ENCODE measurements around the gene COL3A1.

The COL3A1 gene
- total RNA-seq = 0 to 0.25 (median 0.04) reads per million in 18 experiments

DNA sequence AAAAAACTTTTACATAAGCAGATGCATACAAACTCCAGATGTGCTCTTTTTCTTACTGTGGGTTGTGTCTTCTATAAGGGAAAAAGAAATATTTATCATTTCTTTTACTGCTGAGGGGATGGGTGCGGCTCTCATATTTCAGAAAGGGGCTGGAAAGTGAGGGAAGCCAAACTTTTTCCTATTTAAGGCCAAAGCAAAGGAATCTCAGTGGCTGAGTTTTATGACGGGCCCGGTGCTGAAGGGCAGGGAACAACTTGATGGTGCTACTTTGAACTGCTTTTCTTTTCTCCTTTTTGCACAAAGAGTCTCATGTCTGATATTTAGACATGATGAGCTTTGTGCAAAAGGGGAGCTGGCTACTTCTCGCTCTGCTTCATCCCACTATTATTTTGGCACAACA, at the start of gene COL3A1:
TSS of gene COL3A1 (plus strand) at position 210 of the 400 bp plus-strand sequence. CDS start at position 327, 117 bp downstream.
- no peak for DNase-seq

- no peak for DNase-seq
These were observed 45.5 kb upstream of the COL3A1 start for GRCh38 chr2:188928643-188929042.

GRCh38 chr2:188931361-188931760, 42.8 kb upstream of the COL3A1 start:
- DNase-seq = no peak

DNA sequence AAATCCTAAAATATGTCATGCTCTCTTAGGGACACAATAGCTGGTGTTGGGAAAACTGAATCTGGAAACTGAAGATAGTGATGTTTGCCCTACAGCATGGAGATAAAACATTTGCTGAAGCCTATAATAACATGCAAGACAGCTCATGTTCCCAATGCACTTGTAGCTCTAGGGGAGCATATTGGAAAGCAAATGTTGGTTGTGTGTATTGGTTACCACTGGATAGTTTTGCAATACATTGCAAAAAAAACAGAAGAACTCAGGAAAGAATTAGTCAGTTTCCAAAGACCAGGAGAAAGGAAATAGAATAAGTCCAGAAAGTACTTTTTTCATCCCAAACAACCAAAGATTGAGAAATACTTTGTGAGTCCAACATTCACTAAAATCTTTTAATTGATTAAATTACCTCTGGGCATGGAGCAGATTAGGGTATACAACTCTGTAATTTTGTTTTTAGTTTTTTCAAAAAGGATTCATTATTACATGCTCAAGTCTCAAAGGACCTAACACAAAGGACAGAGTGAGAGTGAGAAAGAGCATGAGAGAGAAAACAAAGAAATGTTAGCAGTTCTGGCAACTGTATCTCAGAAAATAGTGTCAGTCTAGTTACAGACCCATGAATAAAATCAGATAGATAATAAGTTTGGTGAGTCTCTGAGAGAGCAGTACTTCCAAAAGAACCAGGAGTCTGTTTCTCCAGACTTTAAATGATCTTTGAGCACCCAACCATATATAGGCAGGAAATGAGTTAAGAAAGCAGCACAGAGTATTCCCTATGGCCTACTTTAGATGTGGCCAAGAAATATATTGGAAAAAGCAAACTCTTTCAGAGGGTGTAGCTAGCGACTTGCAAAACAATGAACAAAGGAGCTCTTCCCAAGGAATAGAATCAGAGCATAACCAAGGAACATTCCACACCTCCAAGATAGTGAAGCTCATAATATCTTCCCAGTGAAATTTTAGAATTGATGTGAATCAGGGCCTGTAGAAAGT, 36.6 kb upstream of the COL3A1 start:
- DNase-seq = no peak

GRCh38 chr2:188940171-188940570, 34.0 kb upstream of the COL3A1 start:
- no peak for DNase-seq

DNA sequence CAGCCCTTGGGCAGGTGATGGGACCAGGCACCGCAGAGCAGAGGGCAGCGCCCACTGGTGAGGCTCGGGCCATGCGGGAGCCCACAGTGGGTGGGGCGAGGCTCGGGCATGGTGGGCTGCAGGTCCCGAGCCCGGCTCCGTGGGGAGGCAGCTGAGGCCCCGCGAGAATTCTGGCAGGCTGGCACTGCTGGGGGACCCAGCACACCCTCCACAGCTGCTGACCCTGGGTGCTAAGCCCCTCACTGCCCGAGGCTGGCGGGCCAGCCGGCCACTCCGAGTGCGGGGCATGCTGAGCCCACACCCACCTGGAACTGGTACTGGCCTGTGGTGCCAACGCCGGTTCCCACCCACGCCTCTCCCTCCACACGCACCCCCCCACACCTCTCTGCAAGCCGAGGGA, 29.7 kb upstream of the COL3A1 start:
- no peak for DNase-seq

DNA sequence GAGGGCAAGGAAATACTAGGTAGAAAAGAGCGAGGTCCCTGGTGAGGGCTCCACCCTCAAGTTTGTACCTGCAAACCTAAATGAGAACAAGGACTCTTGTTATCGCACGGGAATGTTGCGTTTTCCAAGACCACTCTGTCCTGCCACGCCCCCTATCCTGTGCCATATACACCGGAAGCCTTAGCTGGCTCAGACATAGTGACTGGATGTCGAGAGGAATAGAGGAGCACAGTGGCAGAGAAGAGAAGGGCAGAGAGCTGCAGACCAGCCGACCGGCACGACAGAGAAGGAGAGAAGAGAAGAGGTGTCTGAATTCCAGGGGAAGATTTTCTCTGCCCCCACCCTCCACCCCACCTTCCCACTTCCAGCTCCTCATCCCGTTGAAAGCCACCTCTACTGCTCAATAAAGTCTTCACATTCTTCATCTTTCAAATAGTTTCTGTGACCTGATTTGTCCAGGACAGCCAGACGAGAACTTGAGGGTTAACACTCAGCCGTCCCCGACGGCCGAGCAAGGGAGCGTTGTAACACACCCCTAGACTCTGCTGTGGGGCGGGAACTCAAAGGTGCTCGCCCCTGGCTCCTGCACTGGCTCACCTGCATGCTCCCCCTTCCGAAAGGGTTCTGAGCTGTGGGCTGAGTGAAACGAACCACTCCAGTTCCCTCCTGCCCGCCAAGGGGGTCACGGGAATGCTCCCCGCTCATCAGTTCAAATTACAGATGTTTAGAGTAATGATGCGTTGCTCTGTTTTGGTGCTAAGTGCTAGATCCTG, 24.9 kb upstream of the COL3A1 start:
- no peak for DNase-seq

DNA sequence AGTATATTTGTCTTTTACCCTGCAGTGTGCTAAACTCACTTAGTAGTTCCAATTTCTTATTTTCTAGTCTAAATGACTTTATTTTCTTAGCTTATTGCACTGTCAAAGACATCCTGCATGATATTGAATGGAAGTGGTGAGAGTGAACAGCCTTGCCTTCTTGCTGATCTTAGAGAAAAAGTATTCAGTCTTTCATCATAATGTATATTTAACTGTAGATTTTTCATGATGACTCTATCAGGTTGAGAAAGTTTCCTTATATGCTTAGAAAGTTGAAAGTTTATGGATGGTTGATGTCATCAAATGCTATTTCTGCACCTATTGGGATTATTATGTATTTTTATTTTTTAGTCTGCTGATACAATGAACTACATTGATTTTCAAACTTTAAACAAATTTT, 21.3 kb upstream of the COL3A1 start:
- DNase-seq = no peak

DNA sequence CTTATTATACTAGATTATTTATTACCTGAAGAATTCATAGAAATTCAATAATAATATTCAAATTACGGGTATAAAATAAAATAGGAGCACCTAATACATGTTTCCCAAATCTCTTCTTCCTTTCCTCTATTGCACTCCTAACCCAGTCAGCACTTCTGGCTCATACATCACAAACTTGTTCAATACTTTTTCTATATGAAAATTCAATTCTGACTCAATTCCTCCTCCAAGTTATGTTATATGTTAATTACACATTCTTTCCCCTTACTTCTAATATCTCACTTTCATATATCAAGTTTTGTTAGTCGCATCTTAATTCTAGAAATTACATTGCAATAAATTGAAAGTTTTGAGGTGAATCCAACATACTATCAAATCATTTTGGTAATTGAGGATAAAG, 17.9 kb upstream of the COL3A1 start:
- no peak for DNase-seq

GRCh38 chr2:188956961-188957360, 17.2 kb upstream of the COL3A1 start:
- no peak for DNase-seq

DNA sequence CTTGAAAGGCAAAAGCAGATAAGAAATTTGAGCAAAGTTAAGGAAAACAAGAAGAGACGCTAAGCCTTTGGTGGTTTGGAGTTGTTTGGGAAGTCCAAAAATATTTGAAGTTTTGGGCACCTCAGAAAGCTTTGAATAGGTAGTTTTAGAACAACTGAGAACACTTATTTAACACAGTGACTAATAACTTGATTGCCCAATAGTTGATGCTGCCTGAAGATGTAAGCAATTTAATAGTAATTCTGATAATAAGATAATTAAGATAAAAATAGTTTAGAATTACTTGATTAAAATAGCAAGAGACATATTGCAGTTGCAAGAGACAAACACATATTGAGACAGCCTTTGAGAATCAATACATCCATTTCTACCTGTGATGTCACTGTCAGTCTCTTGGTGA, 16.5 kb upstream of the COL3A1 start:
- DNase-seq = no peak

DNA sequence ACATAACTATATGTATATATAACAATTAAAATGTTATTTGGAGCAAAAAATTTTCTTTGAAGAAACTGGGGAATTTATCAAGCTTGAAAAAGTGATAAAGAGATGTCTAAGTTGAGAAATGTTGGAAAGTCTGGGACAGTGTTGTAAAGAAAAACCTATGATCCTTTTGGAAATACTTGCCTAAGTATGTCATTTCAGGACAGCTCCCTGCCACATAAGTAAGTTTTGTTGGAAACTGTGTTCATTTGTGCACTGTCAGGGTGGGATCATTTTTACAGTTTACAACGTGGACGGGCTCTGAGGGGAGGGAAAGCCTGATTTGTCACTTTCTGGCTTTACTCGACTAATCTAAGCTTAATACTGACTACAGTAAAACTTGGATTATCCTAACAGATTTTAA, 10.4 kb upstream of the COL3A1 start:
- no peak for DNase-seq

DNA sequence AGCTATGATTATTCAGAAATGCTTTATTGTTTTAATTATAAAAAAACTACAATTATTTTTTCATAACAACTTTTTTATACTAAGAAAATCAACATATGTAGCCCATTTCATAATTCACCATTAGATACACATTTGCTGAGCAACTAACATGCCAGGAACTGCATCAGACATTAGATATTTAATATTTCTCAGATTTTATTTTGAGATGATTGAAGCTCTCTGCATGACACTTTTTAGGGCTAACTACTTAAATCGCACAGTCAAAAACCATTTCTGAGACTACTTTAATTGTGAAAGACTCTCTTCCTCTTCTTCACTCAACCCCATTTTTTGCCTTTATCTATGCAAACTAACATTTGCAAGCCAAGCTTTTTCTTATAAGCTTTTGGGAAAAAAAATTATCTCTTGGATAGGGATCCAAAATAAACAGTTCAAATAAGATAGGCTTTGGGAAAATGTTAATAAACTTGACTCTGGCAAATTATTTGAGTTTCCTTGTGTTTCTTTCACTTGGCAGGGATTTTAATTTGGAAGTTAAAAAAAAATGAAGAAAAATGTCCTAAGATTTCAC, 9.1 kb upstream of the COL3A1 start:
- DNase-seq = no peak

- no peak for DNase-seq
These were observed 8.6 kb upstream of the COL3A1 start for GRCh38 chr2:188965563-188965962.

GRCh38 chr2:188966079-188966571, 8.0 kb upstream of the COL3A1 start:
- no peak for DNase-seq

- no peak for DNase-seq
These were observed 7.3 kb upstream of the COL3A1 start for GRCh38 chr2:188966728-188967440.

DNA sequence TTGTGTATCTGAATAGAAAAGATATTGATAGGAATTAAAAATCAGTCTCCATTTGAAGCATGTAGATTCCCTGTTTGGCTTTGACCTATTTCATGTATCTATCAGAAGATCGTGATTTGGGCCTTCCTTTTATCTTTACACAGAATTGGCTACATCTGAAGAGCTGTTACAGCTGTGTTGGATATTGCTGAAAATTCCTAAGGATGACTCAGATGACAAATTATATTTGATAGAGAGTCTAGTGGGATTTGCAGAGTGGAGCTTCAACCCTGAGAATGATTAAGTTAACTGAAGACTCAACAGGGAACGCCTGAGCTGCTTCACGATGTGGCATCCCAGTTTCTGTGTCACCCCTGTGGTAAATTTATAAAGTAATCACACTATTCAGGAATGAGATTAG, 4.9 kb upstream of the COL3A1 start:
- no peak for DNase-seq

DNA sequence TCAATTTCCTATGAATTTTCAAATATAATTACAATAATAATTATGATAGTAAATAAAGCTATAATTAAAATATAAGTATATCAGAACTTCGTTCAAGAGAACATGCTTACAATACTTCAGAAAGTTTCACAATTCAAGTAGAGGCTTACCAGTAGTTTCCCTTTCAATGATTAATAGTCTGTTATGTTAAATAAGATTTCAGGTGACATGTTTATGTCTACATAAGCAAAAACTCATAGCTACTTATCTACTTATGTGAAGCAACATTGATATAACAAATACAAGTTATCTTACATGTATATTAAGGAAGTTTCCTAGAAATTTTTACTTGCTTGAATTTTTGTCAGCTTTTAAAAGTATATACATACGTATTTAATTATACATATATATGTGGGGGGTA, 4.5 kb upstream of the COL3A1 start:
- no peak for DNase-seq

DNA sequence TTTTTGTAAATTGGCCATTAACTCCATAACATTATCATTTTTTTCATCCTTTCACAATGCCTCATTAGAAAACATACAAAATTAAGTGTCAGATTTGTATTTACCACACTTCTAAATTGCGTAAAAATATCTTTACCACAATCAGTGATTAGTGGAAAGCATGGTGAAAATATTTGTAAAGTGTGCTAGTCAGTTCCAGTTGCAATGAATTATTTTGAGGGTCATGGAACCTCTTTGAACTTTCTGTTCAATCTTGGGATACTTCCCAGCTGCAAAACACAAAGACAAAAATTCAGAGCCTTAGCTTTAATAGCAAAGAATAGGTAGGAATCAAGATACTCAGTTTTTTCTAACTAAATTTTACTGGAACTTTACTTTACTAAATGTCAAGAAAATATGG, 4.0 kb upstream of the COL3A1 start:
- DNase-seq = no peak

DNA sequence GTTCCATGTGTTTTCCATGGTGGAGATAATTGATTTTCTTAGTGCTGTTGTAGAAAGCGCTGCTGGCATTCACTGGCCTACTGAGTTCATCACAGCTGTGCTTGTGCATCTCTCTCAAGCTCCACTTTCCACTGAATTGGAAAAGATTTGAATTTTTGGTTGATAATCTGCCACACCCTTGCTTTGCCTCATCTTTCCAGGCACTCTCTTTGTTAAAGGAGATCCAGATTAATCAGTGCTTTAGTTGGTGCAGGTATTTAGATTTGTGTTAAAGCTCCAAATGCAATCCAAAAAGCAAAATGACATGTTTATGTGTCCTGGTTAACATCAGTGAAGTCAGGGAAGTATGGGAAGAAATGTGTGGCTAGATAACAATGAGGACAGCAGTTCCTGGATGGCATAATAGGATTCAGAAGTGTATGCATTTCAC, 2.7 kb upstream of the COL3A1 start:
- DNase-seq = no peak

GRCh38 chr2:188973641-188974040, 532 bp upstream of the COL3A1 start:
- no peak for DNase-seq

- DNase-seq = no peak
These were observed 1.4 kb downstream of the COL3A1 start for GRCh38 chr2:188975497-188976102.

Data from inflammatory macrophage (primary cell).